ENCODE measurements around the gene SGPP2. TPM values are rescaled to one million over a fixed set of nuclear protein-coding genes. Genes with fewer than 3 reads are reported as not detected.
A peak's percentile ranks its signal among the peaks of the same experiment; 100 is the strongest.

Gene SGPP2
- polyA plus RNA-seq, 1 donor: 6.6 TPM

DNA sequence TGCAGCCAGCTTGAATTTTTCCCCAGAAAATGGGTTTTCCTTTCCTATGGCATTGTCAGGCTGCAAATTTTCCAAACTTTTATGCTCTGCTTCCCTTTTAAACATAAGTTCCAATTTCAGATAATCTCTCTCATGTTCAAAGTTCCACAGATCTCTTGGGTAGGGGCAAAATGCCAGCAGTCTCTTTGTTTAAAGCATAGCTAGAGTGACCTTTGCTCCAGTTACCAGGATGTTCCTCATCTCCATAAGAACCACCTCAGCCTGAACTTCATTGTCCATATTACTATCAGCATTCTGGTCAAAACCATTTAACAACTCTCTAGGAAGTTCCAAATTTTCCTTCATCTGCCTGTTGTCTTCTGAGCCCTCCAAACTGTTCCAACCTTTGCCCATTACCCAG, 68.3 kb downstream of the SGPP2 start:
- Histone ChIP-seq H3K4me1 (ENCODE audit: control insufficient read depth, insufficient read depth, low read length) (no peaks in the 10 kb centered on the region), H3K27ac (ENCODE audit: low read length) (no peak overlapping the region), H3K4me3 (ENCODE audit: low read length) (no peak overlapping the region), H3K9me3 (ENCODE audit: control insufficient read depth, low read depth, low read length) (peaks cover 4% of the 10 kb centered on the region), H3K36me3 (ENCODE audit: control insufficient read depth, insufficient read depth, low read length) (no peaks in the 10 kb centered on the region), H3K27me3 (ENCODE audit: control insufficient read depth, insufficient read depth, low read length) (no peaks in the 10 kb centered on the region)
- DNase-seq: peak in 1 of 2 donors; percentile 9

- Histone ChIP-seq H3K9me3 (ENCODE audit: control insufficient read depth, low read depth, low read length) (peaks cover 4% of the 10 kb centered on the region), H3K27ac (ENCODE audit: low read length) (no peak overlapping the region), H3K4me3 (ENCODE audit: low read length) (no peak overlapping the region), H3K27me3 (ENCODE audit: control insufficient read depth, insufficient read depth, low read length) (no peaks in the 10 kb centered on the region), H3K36me3 (ENCODE audit: control insufficient read depth, insufficient read depth, low read length) (no peaks in the 10 kb centered on the region), H3K4me1 (ENCODE audit: control insufficient read depth, insufficient read depth, low read length) (no peaks in the 10 kb centered on the region)
- no peak for DNase-seq
- WGBS (ENCODE audit: insufficient coverage, low lambda C conversion rate): 88% methylated on average over 4 of the region's 11 CpGs
Measured at GRCh38 chr2:222494104-222494739, 69.9 kb downstream of the SGPP2 start.

DNA sequence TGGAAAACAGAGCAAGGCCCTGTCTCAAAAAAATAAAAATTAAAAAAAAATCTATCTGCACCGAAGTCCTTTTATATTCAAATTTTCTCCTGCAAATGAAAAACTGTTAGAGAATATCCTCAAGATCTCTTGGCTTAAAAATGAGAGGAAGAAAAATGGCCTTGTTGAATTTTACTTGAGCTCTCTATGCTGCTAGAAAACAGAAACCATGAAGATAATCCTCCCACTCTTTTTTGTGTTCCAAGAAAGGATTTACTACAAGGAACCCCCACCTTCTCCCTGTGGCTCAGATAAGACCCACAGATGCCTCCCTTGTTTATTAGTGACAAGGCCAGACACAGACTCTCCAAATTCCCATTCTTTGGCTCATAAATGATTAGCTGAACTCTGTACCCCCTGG, 71.0 kb downstream of the SGPP2 start:
- H3K27me3 ChIP-seq (ENCODE audit: control insufficient read depth, insufficient read depth, low read length): no peaks in the 10 kb centered on the region
- no peaks in the 10 kb centered on the region for H3K4me1 ChIP-seq (ENCODE audit: control insufficient read depth, insufficient read depth, low read length)
- H3K4me3 ChIP-seq (ENCODE audit: low read length): no peak overlapping the region
- no peaks in the 10 kb centered on the region for H3K36me3 ChIP-seq (ENCODE audit: control insufficient read depth, insufficient read depth, low read length)
- no peak overlapping the region for H3K27ac ChIP-seq (ENCODE audit: low read length)
- DNase-seq: no peak
- H3K9me3 ChIP-seq (ENCODE audit: control insufficient read depth, low read depth, low read length): peaks cover 4% of the 10 kb centered on the region
- 100% methylated on average over 1 of the region's 1 CpG for whole genome bisulfite sequencing (ENCODE audit: insufficient coverage, low lambda C conversion rate)

DNA sequence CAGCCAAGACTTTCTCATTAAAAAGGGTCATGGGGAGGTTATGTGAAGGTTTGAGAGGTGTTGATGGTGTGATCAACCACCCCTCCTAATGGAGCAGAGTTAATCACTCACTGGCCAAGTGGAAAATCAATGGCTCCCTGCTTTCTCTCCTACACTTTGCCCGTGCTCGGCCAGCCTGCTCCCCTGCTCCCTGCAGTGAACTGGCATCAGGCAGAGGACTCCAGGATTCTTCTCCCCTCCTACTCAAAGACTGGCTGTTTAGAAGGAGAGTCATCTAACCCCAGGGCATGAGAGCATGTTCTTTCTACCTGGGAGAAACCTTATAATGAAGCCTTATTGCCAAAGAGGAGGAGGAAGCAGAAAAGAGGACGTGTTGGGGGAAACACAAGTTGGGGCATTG, 74.9 kb downstream of the SGPP2 start:
- no peak for DNase-seq
- Histone ChIP-seq H3K27ac (ENCODE audit: low read length) (no peak overlapping the region), H3K36me3 (ENCODE audit: control insufficient read depth, insufficient read depth, low read length) (no peaks in the 10 kb centered on the region), H3K9me3 (ENCODE audit: control insufficient read depth, low read depth, low read length) (no peaks in the 10 kb centered on the region), H3K4me3 (ENCODE audit: low read length) (no peak overlapping the region), H3K27me3 (ENCODE audit: control insufficient read depth, insufficient read depth, low read length) (no peaks in the 10 kb centered on the region), H3K4me1 (ENCODE audit: control insufficient read depth, insufficient read depth, low read length) (no peaks in the 10 kb centered on the region)
- WGBS (ENCODE audit: insufficient coverage, low lambda C conversion rate): 100% methylated on average over 1 of the region's 3 CpGs

DNA sequence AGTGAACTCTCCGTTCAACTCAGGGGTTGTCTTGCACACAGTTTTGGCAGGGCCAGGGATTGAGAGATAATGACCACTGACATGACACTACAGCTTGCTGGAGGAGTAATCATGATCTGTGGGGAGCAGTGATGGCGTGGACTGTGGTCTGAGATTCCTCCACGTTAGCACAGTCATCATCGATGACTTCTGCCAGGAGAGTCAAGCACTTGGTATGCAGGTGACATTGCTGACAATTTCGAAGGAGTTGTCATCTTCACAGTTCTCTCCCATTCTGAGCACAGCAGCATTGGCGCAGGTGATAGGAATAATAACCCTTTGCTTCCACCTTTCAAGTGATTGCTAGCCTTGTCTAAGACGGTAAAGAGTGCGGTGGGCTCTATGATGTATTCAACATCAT, 79.8 kb downstream of the SGPP2 start:
- no CpG with 5 or more reads among the region's 8 CpGs for WGBS (ENCODE audit: insufficient coverage, low lambda C conversion rate)

GRCh38 chr2:222504719-222505118, 80.4 kb downstream of the SGPP2 start:
- H3K4me1 ChIP-seq (ENCODE audit: control insufficient read depth, insufficient read depth, low read length): no peaks in the 10 kb centered on the region
- no peak for DNase-seq
- H3K9me3 ChIP-seq (ENCODE audit: control insufficient read depth, low read depth, low read length): no peaks in the 10 kb centered on the region
- no CpG with 5 or more reads among the region's 2 CpGs for WGBS (ENCODE audit: insufficient coverage, low lambda C conversion rate)
- H3K27me3 ChIP-seq (ENCODE audit: control insufficient read depth, insufficient read depth, low read length): no peaks in the 10 kb centered on the region
- no peak overlapping the region for H3K27ac ChIP-seq (ENCODE audit: low read length)
- H3K36me3 ChIP-seq (ENCODE audit: control insufficient read depth, insufficient read depth, low read length): no peaks in the 10 kb centered on the region
- no peak overlapping the region for H3K4me3 ChIP-seq (ENCODE audit: low read length)

More for the DNA sequence above, 79.8 kb downstream of the SGPP2 start:
- no peaks in the 10 kb centered on the region for H3K27me3 ChIP-seq (ENCODE audit: control insufficient read depth, insufficient read depth, low read length)
- no peaks in the 10 kb centered on the region for H3K9me3 ChIP-seq (ENCODE audit: control insufficient read depth, low read depth, low read length)
- no peaks in the 10 kb centered on the region for H3K36me3 ChIP-seq (ENCODE audit: control insufficient read depth, insufficient read depth, low read length)
- H3K4me3 ChIP-seq (ENCODE audit: low read length): no peak overlapping the region
- no peak for DNase-seq
- no peak overlapping the region for H3K27ac ChIP-seq (ENCODE audit: low read length)
- no peaks in the 10 kb centered on the region for H3K4me1 ChIP-seq (ENCODE audit: control insufficient read depth, insufficient read depth, low read length)

- WGBS (ENCODE audit: insufficient coverage, low lambda C conversion rate): 80% methylated on average over 1 of the region's 5 CpGs
- no peak for DNase-seq
- Histone ChIP-seq H3K9me3 (ENCODE audit: control insufficient read depth, low read depth, low read length) (no peaks in the 10 kb centered on the region), H3K4me3 (ENCODE audit: low read length) (no peak overlapping the region), H3K4me1 (ENCODE audit: control insufficient read depth, insufficient read depth, low read length) (no peaks in the 10 kb centered on the region), H3K36me3 (ENCODE audit: control insufficient read depth, insufficient read depth, low read length) (no peaks in the 10 kb centered on the region), H3K27me3 (ENCODE audit: control insufficient read depth, insufficient read depth, low read length) (no peaks in the 10 kb centered on the region), H3K27ac (ENCODE audit: low read length) (no peak overlapping the region)
Measured at GRCh38 chr2:222506230-222506935, 82.0 kb downstream of the SGPP2 start.

DNA sequence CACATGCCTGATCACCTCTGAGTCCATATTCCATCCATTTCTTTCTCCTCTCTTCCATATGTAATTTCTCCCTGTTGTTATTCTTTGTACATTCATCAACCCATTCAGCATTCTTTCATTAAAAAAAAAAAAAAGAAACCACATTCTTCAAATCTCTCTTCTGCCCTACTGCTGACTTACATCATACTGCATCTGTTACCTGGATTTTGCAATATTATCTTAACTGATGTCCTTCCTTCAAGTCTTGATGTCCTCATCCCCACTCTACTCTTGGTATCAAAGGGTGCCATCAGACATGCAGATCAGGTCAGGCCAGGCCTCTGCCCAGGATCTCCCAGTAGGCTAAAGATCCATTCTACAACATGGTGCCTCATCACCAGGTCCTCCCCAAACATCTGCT, 90.6 kb downstream of the SGPP2 start:
- Histone ChIP-seq H3K27ac (ENCODE audit: low read length) (no peak overlapping the region), H3K9me3 (ENCODE audit: control insufficient read depth, low read depth, low read length) (no peaks in the 10 kb centered on the region), H3K4me3 (ENCODE audit: low read length) (no peak overlapping the region), H3K36me3 (ENCODE audit: control insufficient read depth, insufficient read depth, low read length) (no peaks in the 10 kb centered on the region), H3K27me3 (ENCODE audit: control insufficient read depth, insufficient read depth, low read length) (no peaks in the 10 kb centered on the region), H3K4me1 (ENCODE audit: control insufficient read depth, insufficient read depth, low read length) (peaks cover 15% of the 10 kb centered on the region)
- no peak for DNase-seq

GRCh38 chr2:222518570-222519381, 94.4 kb downstream of the SGPP2 start:
- Histone ChIP-seq H3K27me3 (ENCODE audit: control insufficient read depth, insufficient read depth, low read length) (no peaks in the 10 kb centered on the region), H3K9me3 (ENCODE audit: control insufficient read depth, low read depth, low read length) (no peaks in the 10 kb centered on the region), H3K36me3 (ENCODE audit: control insufficient read depth, insufficient read depth, low read length) (no peaks in the 10 kb centered on the region), H3K4me1 (ENCODE audit: control insufficient read depth, insufficient read depth, low read length) (peaks cover 15% of the 10 kb centered on the region), H3K27ac (ENCODE audit: low read length) (peak overlapping the region; percentile 59), H3K4me3 (ENCODE audit: low read length) (no peak overlapping the region)
- peak; percentile 58 to 84 for DNase-seq
- WGBS (ENCODE audit: insufficient coverage, low lambda C conversion rate): no CpG with 5 or more reads among the region's 8 CpGs

DNA sequence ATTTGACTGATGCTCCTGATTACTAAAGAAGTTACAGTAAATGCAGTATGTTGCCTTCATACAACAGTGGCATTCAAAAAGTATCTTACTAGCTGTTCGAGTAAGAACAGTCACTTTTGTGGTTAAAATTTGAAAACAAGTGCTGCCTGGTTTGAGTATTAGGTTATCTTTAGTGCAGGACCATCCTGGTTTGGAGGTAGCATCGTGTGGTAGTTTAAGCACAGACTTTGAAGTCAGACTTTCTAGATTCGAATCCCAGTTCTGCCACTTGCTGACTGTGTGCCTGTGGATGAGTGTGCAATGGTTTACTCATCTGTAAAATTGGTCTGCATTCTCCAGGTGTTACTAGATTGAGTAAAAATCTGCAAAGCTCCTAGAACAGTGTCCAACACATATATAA, 96.8 kb downstream of the SGPP2 start:
- 80% methylated on average over 1 of the region's 3 CpGs for WGBS (ENCODE audit: insufficient coverage, low lambda C conversion rate)
- H3K9me3 ChIP-seq (ENCODE audit: control insufficient read depth, low read depth, low read length): no peaks in the 10 kb centered on the region
- H3K4me3 ChIP-seq (ENCODE audit: low read length): no peak overlapping the region
- DNase-seq: no peak
- H3K27me3 ChIP-seq (ENCODE audit: control insufficient read depth, insufficient read depth, low read length): no peaks in the 10 kb centered on the region
- peaks cover 15% of the 10 kb centered on the region for H3K4me1 ChIP-seq (ENCODE audit: control insufficient read depth, insufficient read depth, low read length)
- H3K36me3 ChIP-seq (ENCODE audit: control insufficient read depth, insufficient read depth, low read length): no peaks in the 10 kb centered on the region
- no peak overlapping the region for H3K27ac ChIP-seq (ENCODE audit: low read length)
